GM23338 (cell line): ENCODE results near the gene IGLL5. TPM values are rescaled to one million over a fixed set of nuclear protein-coding genes. Genes with fewer than 3 reads are reported as not detected.
A peak's percentile ranks its signal among the peaks of the same experiment; 100 is the strongest.

ENCODE experiments used
- ATAC-seq: fragments of 200-7000 bp; cut with Tn5 transposase; 3 replicates; pipeline ENCODE4 v1.9.1; 2020
- DNase-seq: peaks from one replicate; pipeline ENCODE4 v3.0.0-alpha.2; 2015; ENCODE audit warnings: low spot score
- H2AFZ ChIP-seq: fragments of 200-600 bp; sonication (generic); 2 replicates; pipeline ENCODE4 v1.8.0; 2016; ENCODE audit warnings: antibody characterized with exemption, mild to moderate bottlenecking, moderate library complexity
- H3F3A ChIP-seq: fragments of 200-600 bp; sonication (generic); replicated peaks from 2 replicates; pipeline ENCODE4 v1.8.0; 2017; ENCODE audit warnings: antibody characterized with exemption, mixed run types, low read depth
- H3K27ac ChIP-seq: fragments of 200-600 bp; sonication (generic); 2 replicates; pipeline ENCODE4 v1.6.1; 2016; ENCODE audit warnings: low read depth
- H3K27me3 ChIP-seq: fragments of 200-600 bp; sonication (generic); 2 replicates; pipeline ENCODE4 v1.8.0; 2016; ENCODE audit warnings: mild to moderate bottlenecking, mixed run types, moderate library complexity; ENCODE audit not compliant: insufficient read depth
- H3K36me3 ChIP-seq: fragments of 200-600 bp; sonication (generic); 2 replicates; pipeline ENCODE4 v1.8.0; 2016; ENCODE audit warnings: mild to moderate bottlenecking; ENCODE audit not compliant: insufficient read depth
- H3K4me1 ChIP-seq: fragments of 200-600 bp; sonication (generic); 2 replicates; pipeline ENCODE4 v1.8.0; 2016; ENCODE audit warnings: mild to moderate bottlenecking, moderate library complexity; ENCODE audit not compliant: insufficient read depth
- H3K4me2 ChIP-seq: fragments of 200-600 bp; sonication (generic); 2 replicates; pipeline ENCODE4 v1.7.1; 2017; ENCODE audit warnings: mixed run types
- H3K4me3 ChIP-seq: fragments of 200-600 bp; sonication (generic); 2 replicates; pipeline ENCODE4 v1.6.1; 2016; ENCODE audit warnings: mixed run types
- H3K79me2 ChIP-seq: fragments of 200-600 bp; sonication (generic); replicated peaks from 2 replicates; pipeline ENCODE4 v1.8.0; 2017; ENCODE audit warnings: mild to moderate bottlenecking; ENCODE audit not compliant: insufficient read depth
- H3K9me2 ChIP-seq: fragments of 200-600 bp; sonication (generic); 2 replicates; pipeline ENCODE4 v1.8.0; 2017; ENCODE audit not compliant: insufficient read depth
- H4K20me1 ChIP-seq: fragments of 200-600 bp; sonication (generic); replicated peaks from 2 replicates; pipeline ENCODE4 v1.8.0; 2017; ENCODE audit warnings: mild to moderate bottlenecking; ENCODE audit not compliant: insufficient read depth
- H3K27ac Mint-ChIP-seq: 2 replicates; pipeline ENCODE4 v1.8.0; 2020; ENCODE audit warnings: inconsistent platforms, mild to moderate bottlenecking, moderate library complexity, mixed read lengths
- H3K27me3 Mint-ChIP-seq: 3 replicates; pipeline ENCODE4 v1.8.0; 2022; ENCODE audit warnings: low read depth, mild to moderate bottlenecking, moderate library complexity, mixed read lengths, inconsistent platforms; ENCODE audit not compliant: insufficient read depth, poor library complexity
- H3K36me3 Mint-ChIP-seq: 3 replicates; pipeline ENCODE4 v1.8.0; 2021; ENCODE audit warnings: low read depth, mild to moderate bottlenecking, inconsistent platforms, moderate library complexity, mixed read lengths
- H3K4me1 Mint-ChIP-seq: 3 replicates; pipeline ENCODE4 v1.8.0; 2020; ENCODE audit warnings: mild to moderate bottlenecking, inconsistent platforms, mixed read lengths
- H3K4me3 Mint-ChIP-seq: 3 replicates; pipeline ENCODE4 v1.8.0; 2021; ENCODE audit warnings: moderate library complexity, mild to moderate bottlenecking, inconsistent platforms, mixed read lengths
- H3K9me3 Mint-ChIP-seq: 3 replicates; pipeline ENCODE4 v1.8.0; 2020; ENCODE audit warnings: moderate library complexity, mild to moderate bottlenecking, inconsistent platforms, mixed read lengths
- CREB1 ChIP-seq: fragments of 250-450 bp; sonication (Bioruptor Pico); IDR thresholded peaks from 2 replicates; pipeline ENCODE4 v1.5.0; 2020; ENCODE audit warnings: low read depth, mild to moderate bottlenecking, moderate library complexity
- EZH2 ChIP-seq: fragments of 200-600 bp; sonication (generic); IDR thresholded peaks from one replicate; pipeline ENCODE4 v1.8.0; 2017; ENCODE audit warnings: antibody characterized with exemption, mild to moderate bottlenecking, low read depth; ENCODE audit not compliant: unreplicated experiment
- EZH2phosphoT487 ChIP-seq: fragments of 200-600 bp; sonication (generic); IDR thresholded peaks from one replicate; pipeline ENCODE4 v1.8.1; 2018; ENCODE audit warnings: antibody characterized with exemption; ENCODE audit not compliant: unreplicated experiment
- JUNB ChIP-seq: IDR thresholded peaks from one replicate; pipeline ENCODE4 v1.6.1; 2016; ENCODE audit warnings: antibody characterized with exemption; ENCODE audit not compliant: unreplicated experiment
- NANOG ChIP-seq: IDR thresholded peaks from 2 replicates; pipeline ENCODE4 v1.6.1; 2016; ENCODE audit warnings: antibody characterized with exemption, borderline replicate concordance
- POLR2AphosphoS5 ChIP-seq: IDR thresholded peaks from 2 replicates; pipeline ENCODE4 v1.6.1; 2016; ENCODE audit warnings: antibody characterized with exemption, low read depth
- STAT1 ChIP-seq: IDR thresholded peaks from one replicate; pipeline ENCODE4 v1.6.1; 2016; ENCODE audit warnings: antibody characterized with exemption; ENCODE audit not compliant: unreplicated experiment
- ZNF114 ChIP-seq: fragments of 250-450 bp; sonication (Bioruptor Pico); IDR thresholded peaks from 2 replicates; pipeline ENCODE4 v1.5.0; 2020; ENCODE audit warnings: mild to moderate bottlenecking, moderate library complexity
- ZNF331 ChIP-seq: fragments of 250-450 bp; sonication (Bioruptor Pico); IDR thresholded peaks from 2 replicates; pipeline ENCODE4 v1.5.0; 2020; ENCODE audit warnings: low read depth, mild to moderate bottlenecking, moderate library complexity
- polyA plus RNA-seq: library from polyadenylated mRNA; unstranded; fragments of >200 nt; fragmentation: Nextera tagmentation; extraction: Ambion mirVana; gene quantifications from 2 replicates; pipeline ENCODE4 v1.2.1, GENCODE V29; 2016
- total RNA-seq: library from RNA; depleted of rRNA; stranded (reverse); fragments of >200 nt; shearing (Covaris generic); gene quantifications from 2 replicates; pipeline ENCODE4 v1.2.3, GENCODE V29; 2014
- TF ChIP-seq, protein P1 (sequence below): IDR thresholded peaks from 2 replicates; pipeline ENCODE4 v1.6.1; 2016; ENCODE audit warnings: antibody characterized with exemption
- TF ChIP-seq, protein P2 (sequence below), 2 experiments: fragments of 200-600 bp in 1 of 2; sonication (generic) in 1 of 2; conservative IDR thresholded peaks; 2 replicates each; pipeline versions ENCODE4 v1.5.1 to v1.6.1; 2016 to 2017; ENCODE audit warnings: antibody characterized with exemption in 2 of 2, low read depth in 2 of 2, mild to moderate bottlenecking in 2 of 2, moderate library complexity in 1 of 2
- TF ChIP-seq, protein P3 (sequence below): fragments of 250-450 bp; sonication (Bioruptor Pico); IDR thresholded peaks from 2 replicates; pipeline ENCODE4 v1.5.0; 2020; ENCODE audit warnings: mild to moderate bottlenecking, moderate library complexity
- TF ChIP-seq, protein P4 (sequence below): IDR thresholded peaks from one replicate; pipeline ENCODE4 v1.6.1; 2018; ENCODE audit warnings: antibody characterized with exemption; ENCODE audit not compliant: unreplicated experiment

IGLL5 gene
- total and polyA plus RNA-seq, 2 experiments from 2014 or later: not detected

DNA sequence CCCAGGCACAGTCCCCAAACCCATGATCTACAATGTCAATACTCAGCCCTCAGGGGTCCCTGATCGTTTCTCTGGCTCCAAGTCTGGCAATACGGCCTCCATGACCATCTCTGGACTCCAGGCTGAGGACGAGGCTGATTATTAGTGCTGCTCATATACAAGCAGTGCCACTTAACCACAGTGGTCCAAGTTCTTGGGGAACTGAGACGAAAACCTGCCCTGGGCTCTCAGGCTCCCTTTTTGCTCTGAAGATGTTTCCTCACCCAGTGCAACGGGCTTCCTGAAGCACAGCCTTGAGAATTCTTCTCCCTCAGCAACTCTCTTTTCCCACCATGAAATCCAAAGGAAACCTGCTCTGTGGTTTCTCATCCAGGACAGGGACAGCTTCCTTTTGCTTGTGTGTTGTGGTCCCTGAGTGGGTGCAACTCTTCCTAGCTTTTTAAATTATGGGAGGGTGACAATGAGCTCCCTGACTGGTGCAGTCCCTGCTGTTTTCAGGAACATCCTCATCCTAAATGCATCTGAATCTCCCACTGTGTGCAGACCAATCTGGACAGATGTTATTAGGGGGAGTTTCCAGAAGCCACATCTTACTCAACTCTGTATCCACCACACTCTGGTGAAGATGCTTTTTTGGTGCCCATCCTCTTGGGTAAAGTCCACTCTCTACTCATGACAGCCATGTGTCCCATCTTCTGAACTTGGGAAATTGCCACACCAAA is 30.6 kb upstream of the IGLL5 start:
- Histone ChIP-seq H3K27me3 (peaks cover 95% of the 10 kb centered on the region), H3K9me2 (no peaks in the 10 kb centered on the region), H4K20me1 (no peaks in the 10 kb centered on the region), H2AFZ (no peak overlapping the region), H3K36me3 (no peaks in the 10 kb centered on the region), H3K4me2 (no peak overlapping the region), H3K79me2 (no peaks in the 10 kb centered on the region), H3F3A (no peaks in the 10 kb centered on the region), H3K4me1 (no peaks in the 10 kb centered on the region), H3K4me3 (no peak overlapping the region), H3K27ac (no peak overlapping the region)
- ATAC-seq: no peak
- peak overlapping the region; percentile 48; the same call in 1 of the 2 replicates for H3K27ac Mint-ChIP-seq
- TF ChIP-seq CREB1 (CRISPR knock-in tag): no peak
- no peak for TF ChIP-seq STAT1
- TF ChIP-seq, protein P1, sequence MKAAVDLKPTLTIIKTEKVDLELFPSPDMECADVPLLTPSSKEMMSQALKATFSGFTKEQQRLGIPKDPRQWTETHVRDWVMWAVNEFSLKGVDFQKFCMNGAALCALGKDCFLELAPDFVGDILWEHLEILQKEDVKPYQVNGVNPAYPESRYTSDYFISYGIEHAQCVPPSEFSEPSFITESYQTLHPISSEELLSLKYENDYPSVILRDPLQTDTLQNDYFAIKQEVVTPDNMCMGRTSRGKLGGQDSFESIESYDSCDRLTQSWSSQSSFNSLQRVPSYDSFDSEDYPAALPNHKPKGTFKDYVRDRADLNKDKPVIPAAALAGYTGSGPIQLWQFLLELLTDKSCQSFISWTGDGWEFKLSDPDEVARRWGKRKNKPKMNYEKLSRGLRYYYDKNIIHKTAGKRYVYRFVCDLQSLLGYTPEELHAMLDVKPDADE: no peak
- TF ChIP-seq JUNB: no peak
- no peak for TF ChIP-seq ZNF331
- no peak for TF ChIP-seq EZH2phosphoT487
- TF ChIP-seq NANOG: no peak
- TF ChIP-seq, protein P2, sequence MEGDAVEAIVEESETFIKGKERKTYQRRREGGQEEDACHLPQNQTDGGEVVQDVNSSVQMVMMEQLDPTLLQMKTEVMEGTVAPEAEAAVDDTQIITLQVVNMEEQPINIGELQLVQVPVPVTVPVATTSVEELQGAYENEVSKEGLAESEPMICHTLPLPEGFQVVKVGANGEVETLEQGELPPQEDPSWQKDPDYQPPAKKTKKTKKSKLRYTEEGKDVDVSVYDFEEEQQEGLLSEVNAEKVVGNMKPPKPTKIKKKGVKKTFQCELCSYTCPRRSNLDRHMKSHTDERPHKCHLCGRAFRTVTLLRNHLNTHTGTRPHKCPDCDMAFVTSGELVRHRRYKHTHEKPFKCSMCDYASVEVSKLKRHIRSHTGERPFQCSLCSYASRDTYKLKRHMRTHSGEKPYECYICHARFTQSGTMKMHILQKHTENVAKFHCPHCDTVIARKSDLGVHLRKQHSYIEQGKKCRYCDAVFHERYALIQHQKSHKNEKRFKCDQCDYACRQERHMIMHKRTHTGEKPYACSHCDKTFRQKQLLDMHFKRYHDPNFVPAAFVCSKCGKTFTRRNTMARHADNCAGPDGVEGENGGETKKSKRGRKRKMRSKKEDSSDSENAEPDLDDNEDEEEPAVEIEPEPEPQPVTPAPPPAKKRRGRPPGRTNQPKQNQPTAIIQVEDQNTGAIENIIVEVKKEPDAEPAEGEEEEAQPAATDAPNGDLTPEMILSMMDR (conservative IDR thresholded peaks at IDR 0.05; ENCODE audit: low read depth in 2 of 2): no peak
- TF ChIP-seq, protein P3, sequence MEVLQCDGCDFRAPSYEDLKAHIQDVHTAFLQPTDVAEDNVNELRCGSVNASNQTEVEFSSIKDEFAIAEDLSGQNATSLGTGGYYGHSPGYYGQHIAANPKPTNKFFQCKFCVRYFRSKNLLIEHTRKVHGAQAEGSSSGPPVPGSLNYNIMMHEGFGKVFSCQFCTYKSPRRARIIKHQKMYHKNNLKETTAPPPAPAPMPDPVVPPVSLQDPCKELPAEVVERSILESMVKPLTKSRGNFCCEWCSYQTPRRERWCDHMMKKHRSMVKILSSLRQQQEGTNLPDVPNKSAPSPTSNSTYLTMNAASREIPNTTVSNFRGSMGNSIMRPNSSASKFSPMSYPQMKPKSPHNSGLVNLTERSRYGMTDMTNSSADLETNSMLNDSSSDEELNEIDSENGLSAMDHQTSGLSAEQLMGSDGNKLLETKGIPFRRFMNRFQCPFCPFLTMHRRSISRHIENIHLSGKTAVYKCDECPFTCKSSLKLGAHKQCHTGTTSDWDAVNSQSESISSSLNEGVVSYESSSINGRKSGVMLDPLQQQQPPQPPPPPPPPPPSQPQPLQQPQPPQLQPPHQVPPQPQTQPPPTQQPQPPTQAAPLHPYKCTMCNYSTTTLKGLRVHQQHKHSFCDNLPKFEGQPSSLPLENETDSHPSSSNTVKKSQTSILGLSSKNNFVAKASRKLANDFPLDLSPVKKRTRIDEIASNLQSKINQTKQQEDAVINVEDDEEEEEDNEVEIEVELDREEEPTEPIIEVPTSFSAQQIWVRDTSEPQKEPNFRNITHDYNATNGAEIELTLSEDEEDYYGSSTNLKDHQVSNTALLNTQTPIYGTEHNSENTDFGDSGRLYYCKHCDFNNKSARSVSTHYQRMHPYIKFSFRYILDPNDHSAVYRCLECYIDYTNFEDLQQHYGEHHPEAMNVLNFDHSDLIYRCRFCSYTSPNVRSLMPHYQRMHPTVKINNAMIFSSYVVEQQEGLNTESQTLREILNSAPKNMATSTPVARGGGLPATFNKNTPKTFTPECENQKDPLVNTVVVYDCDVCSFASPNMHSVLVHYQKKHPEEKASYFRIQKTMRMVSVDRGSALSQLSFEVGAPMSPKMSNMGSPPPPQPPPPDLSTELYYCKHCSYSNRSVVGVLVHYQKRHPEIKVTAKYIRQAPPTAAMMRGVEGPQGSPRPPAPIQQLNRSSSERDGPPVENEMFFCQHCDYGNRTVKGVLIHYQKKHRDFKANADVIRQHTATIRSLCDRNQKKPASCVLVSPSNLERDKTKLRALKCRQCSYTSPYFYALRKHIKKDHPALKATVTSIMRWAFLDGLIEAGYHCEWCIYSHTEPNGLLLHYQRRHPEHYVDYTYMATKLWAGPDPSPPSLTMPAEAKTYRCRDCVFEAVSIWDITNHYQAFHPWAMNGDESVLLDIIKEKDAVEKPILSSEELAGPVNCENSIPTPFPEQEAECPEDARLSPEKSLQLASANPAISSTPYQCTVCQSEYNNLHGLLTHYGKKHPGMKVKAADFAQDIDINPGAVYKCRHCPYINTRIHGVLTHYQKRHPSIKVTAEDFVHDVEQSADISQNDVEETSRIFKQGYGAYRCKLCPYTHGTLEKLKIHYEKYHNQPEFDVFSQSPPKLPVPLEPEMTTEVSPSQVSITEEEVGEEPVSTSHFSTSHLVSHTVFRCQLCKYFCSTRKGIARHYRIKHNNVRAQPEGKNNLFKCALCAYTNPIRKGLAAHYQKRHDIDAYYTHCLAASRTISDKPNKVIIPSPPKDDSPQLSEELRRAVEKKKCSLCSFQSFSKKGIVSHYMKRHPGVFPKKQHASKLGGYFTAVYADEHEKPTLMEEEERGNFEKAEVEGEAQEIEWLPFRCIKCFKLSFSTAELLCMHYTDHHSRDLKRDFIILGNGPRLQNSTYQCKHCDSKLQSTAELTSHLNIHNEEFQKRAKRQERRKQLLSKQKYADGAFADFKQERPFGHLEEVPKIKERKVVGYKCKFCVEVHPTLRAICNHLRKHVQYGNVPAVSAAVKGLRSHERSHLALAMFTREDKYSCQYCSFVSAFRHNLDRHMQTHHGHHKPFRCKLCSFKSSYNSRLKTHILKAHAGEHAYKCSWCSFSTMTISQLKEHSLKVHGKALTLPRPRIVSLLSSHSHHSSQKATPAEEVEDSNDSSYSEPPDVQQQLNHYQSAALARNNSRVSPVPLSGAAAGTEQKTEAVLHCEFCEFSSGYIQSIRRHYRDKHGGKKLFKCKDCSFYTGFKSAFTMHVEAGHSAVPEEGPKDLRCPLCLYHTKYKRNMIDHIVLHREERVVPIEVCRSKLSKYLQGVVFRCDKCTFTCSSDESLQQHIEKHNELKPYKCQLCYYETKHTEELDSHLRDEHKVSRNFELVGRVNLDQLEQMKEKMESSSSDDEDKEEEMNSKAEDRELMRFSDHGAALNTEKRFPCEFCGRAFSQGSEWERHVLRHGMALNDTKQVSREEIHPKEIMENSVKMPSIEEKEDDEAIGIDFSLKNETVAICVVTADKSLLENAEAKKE (CRISPR knock-in tag): no peak
- TF ChIP-seq, protein P4, sequence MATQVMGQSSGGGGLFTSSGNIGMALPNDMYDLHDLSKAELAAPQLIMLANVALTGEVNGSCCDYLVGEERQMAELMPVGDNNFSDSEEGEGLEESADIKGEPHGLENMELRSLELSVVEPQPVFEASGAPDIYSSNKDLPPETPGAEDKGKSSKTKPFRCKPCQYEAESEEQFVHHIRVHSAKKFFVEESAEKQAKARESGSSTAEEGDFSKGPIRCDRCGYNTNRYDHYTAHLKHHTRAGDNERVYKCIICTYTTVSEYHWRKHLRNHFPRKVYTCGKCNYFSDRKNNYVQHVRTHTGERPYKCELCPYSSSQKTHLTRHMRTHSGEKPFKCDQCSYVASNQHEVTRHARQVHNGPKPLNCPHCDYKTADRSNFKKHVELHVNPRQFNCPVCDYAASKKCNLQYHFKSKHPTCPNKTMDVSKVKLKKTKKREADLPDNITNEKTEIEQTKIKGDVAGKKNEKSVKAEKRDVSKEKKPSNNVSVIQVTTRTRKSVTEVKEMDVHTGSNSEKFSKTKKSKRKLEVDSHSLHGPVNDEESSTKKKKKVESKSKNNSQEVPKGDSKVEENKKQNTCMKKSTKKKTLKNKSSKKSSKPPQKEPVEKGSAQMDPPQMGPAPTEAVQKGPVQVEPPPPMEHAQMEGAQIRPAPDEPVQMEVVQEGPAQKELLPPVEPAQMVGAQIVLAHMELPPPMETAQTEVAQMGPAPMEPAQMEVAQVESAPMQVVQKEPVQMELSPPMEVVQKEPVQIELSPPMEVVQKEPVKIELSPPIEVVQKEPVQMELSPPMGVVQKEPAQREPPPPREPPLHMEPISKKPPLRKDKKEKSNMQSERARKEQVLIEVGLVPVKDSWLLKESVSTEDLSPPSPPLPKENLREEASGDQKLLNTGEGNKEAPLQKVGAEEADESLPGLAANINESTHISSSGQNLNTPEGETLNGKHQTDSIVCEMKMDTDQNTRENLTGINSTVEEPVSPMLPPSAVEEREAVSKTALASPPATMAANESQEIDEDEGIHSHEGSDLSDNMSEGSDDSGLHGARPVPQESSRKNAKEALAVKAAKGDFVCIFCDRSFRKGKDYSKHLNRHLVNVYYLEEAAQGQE: no peak
- no peak for TF ChIP-seq EZH2
- TF ChIP-seq ZNF114: no peak
- TF ChIP-seq POLR2AphosphoS5: no peak
- no peaks in the 10 kb centered on the region; the same call in 2 of the 3 replicates for H3K9me3 Mint-ChIP-seq
- peaks cover 49% of the 10 kb centered on the region for H3K27me3 Mint-ChIP-seq
- no peaks in the 10 kb centered on the region for H3K4me1 Mint-ChIP-seq
- DNase-seq: no peak
- no peaks in the 10 kb centered on the region for H3K36me3 Mint-ChIP-seq
- no peak overlapping the region for H3K4me3 Mint-ChIP-seq
